SW480 (cell line): ENCODE results near the gene LMBRD1.
"Not testable (repeated sequence)": the region's sequence is repeated elsewhere in the genome, so short reads cannot be mapped to it uniquely, and the experiment has no call there.

Experiments
- DNase-seq: peaks from one replicate; pipeline ENCODE4 v3.0.0-alpha.2; 2016; ENCODE audit warnings: low spot score

Gene LMBRD1

GRCh38 chr6:69796073-69796641, 653 bp downstream of the LMBRD1 start:
- peak; percentile 85 for DNase-seq

GRCh38 chr6:69795469-69796072, 1.2 kb downstream of the LMBRD1 start:
- DNase-seq, result no peak

- no peak for DNase-seq
Observed at GRCh38 chr6:69792292-69792691, 4.5 kb downstream of the LMBRD1 start.

- no peak for DNase-seq
Observed at GRCh38 chr6:69791065-69791471, 5.7 kb downstream of the LMBRD1 start.

GRCh38 chr6:69790629-69791028, 6.2 kb downstream of the LMBRD1 start:
- no peak for DNase-seq

- DNase-seq, result no peak
Observed at GRCh38 chr6:69789578-69789977, 7.2 kb downstream of the LMBRD1 start.

GRCh38 chr6:69787436-69787835, 9.4 kb downstream of the LMBRD1 start:
- DNase-seq, result not testable (repeated sequence)

GRCh38 chr6:69785697-69786096, 11.1 kb downstream of the LMBRD1 start:
- DNase-seq, result no peak

GRCh38 chr6:69784595-69785377, 12.0 kb downstream of the LMBRD1 start:
- DNase-seq, result no peak

- no peak for DNase-seq
Observed at GRCh38 chr6:69783108-69783507, 13.7 kb downstream of the LMBRD1 start.

GRCh38 chr6:69780585-69781178, 16.1 kb downstream of the LMBRD1 start:
- DNase-seq, result peak; percentile 57

- DNase-seq, result no peak
Observed at GRCh38 chr6:69775941-69776340, 20.9 kb downstream of the LMBRD1 start.

- no peak for DNase-seq
Observed at GRCh38 chr6:69775585-69775849, 21.3 kb downstream of the LMBRD1 start.

- no peak for DNase-seq
Observed at GRCh38 chr6:69774740-69775584, 21.8 kb downstream of the LMBRD1 start.

GRCh38 chr6:69771158-69771906, 25.5 kb downstream of the LMBRD1 start:
- DNase-seq, result no peak

GRCh38 chr6:69768664-69769063, 28.1 kb downstream of the LMBRD1 start:
- DNase-seq, result no peak

GRCh38 chr6:69763763-69764162, 33.0 kb downstream of the LMBRD1 start:
- DNase-seq, result no peak

- DNase-seq, result no peak
Observed at GRCh38 chr6:69761853-69762252, 35.0 kb downstream of the LMBRD1 start.

GRCh38 chr6:69758214-69758613, 38.6 kb downstream of the LMBRD1 start:
- DNase-seq, result no peak

- no peak for DNase-seq
Observed at GRCh38 chr6:69756907-69757306, 39.9 kb downstream of the LMBRD1 start.

- no peak for DNase-seq
Observed at GRCh38 chr6:69756366-69756765, 40.4 kb downstream of the LMBRD1 start.

- DNase-seq, result no peak
Observed at GRCh38 chr6:69735027-69735426, 61.8 kb downstream of the LMBRD1 start.
